Osteoblast (primary cell): ENCODE measurements around the gene CATSPERD. TPM values are rescaled to one million over a fixed set of nuclear protein-coding genes. Genes with fewer than 3 reads are reported as not detected.
A peak's percentile ranks its signal among the peaks of the same experiment; 100 is the strongest.

Experiments
- DNase-seq: peaks from one replicate; pipeline ENCODE4 v3.0.0; 2011; ENCODE audit warnings: low spot score, mixed read lengths; ENCODE audit not compliant: insufficient read length; ENCODE audit errors: missing footprints
- H2AFZ ChIP-seq: 2 replicates; pipeline ENCODE4 v1.6.0; 2011; ENCODE audit warnings: mild to moderate bottlenecking, low read length
- H3K27ac ChIP-seq: 2 replicates; pipeline ENCODE4 v1.5.1; 2011; ENCODE audit warnings: mild to moderate bottlenecking, low read depth, low read length, moderate library complexity
- H3K27me3 ChIP-seq: 2 replicates; pipeline ENCODE4 v1.6.0; 2012; ENCODE audit warnings: mild to moderate bottlenecking, control low read depth, inconsistent platforms, low read length, moderate library complexity; ENCODE audit not compliant: insufficient read depth
- H3K36me3 ChIP-seq: 2 replicates; pipeline ENCODE4 v1.5.1; 2011; ENCODE audit warnings: mild to moderate bottlenecking, low read length, control low read depth, moderate library complexity; ENCODE audit not compliant: insufficient read depth
- H3K4me1 ChIP-seq: 2 replicates; pipeline ENCODE4 v1.5.1; 2011; ENCODE audit warnings: mild to moderate bottlenecking, low read length, control low read depth, moderate library complexity; ENCODE audit not compliant: insufficient read depth
- H3K4me2 ChIP-seq: 2 replicates; pipeline ENCODE4 v1.6.0; 2011; ENCODE audit warnings: mild to moderate bottlenecking, low read length; ENCODE audit not compliant: insufficient read depth
- H3K4me3 ChIP-seq: fragments of 200-600 bp; sonication (generic); 3 replicates; pipeline ENCODE4 v1.5.1; 2012; ENCODE audit warnings: mild to moderate bottlenecking, low read length, inconsistent platforms; ENCODE audit not compliant: insufficient read depth
- H3K79me2 ChIP-seq: 2 replicates; pipeline ENCODE4 v1.6.0; 2012; ENCODE audit warnings: mild to moderate bottlenecking, low read length, control low read depth, inconsistent platforms; ENCODE audit not compliant: insufficient read depth
- H3K9me3 ChIP-seq: 2 replicates; pipeline ENCODE4 v1.5.1; 2011; ENCODE audit warnings: low read depth, low read length, control low read depth
- H4K20me1 ChIP-seq: 2 replicates; pipeline ENCODE4 v1.6.0; 2012; ENCODE audit warnings: mild to moderate bottlenecking, low read length, control low read depth; ENCODE audit not compliant: insufficient read depth
- CTCF ChIP-seq: IDR thresholded peaks from 2 replicates; pipeline ENCODE4 v1.5.1; 2011; ENCODE audit warnings: mild to moderate bottlenecking, low read depth, low read length, moderate library complexity; ENCODE audit errors: extremely low read depth
- total RNA-seq: library from RNA; depleted of rRNA; stranded (reverse); fragments of >200 nt; gene quantifications from 2 replicates; pipeline ENCODE4 v1.2.3, GENCODE V29; 2012

The CATSPERD gene
- total RNA-seq, 1 donor = under 0.01 TPM

- no peaks in the 10 kb centered on the region for H4K20me1 ChIP-seq
- DNase-seq = peak; percentile 49
- no peaks in the 10 kb centered on the region for H3K9me3 ChIP-seq
- H3K4me3 ChIP-seq = no peak overlapping the region
- H3K4me2 ChIP-seq = no peak overlapping the region
- peaks cover 7% of the 10 kb centered on the region for H3K4me1 ChIP-seq
- no peaks in the 10 kb centered on the region for H3K27me3 ChIP-seq
- TF ChIP-seq CTCF = no peak
- H3K36me3 ChIP-seq = peaks cover 3% of the 10 kb centered on the region
- no peak overlapping the region for H3K27ac ChIP-seq
- no peak overlapping the region for H2AFZ ChIP-seq
- peaks cover 7% of the 10 kb centered on the region for H3K79me2 ChIP-seq
Observed at GRCh38 chr19:5674714-5675113, 45.7 kb upstream of the CATSPERD start.

GRCh38 chr19:5676105-5676771 lies 44.2 kb upstream of the CATSPERD start:
- DNase-seq = peak; percentile 52

DNA sequence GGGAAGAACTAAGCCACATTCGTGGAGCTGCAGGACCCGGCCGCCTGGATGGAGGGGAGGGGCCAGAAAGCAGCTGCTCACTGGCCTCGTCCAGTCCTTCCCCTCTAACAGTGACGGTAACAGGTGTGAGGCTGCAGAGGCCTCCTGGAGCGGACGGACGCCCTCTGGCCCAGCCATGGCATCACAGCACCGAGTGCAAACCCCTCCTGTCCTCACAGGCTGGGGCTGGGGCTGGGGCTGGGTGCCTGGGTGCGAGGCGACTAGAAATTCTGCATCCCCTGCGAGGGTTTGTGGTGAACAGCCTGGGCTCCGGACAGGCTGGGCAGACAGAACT lies 43.7 kb upstream of the CATSPERD start:
- no peaks in the 10 kb centered on the region for H3K27me3 ChIP-seq
- peaks cover 12% of the 10 kb centered on the region for H3K79me2 ChIP-seq
- H2AFZ ChIP-seq = no peak overlapping the region
- H3K36me3 ChIP-seq = no peaks in the 10 kb centered on the region
- no peaks in the 10 kb centered on the region for H4K20me1 ChIP-seq
- H3K4me2 ChIP-seq = no peak overlapping the region
- H3K4me3 ChIP-seq = no peak overlapping the region
- no peak for TF ChIP-seq CTCF
- H3K4me1 ChIP-seq = peaks cover 12% of the 10 kb centered on the region
- H3K9me3 ChIP-seq = no peaks in the 10 kb centered on the region
- DNase-seq = no peak
- H3K27ac ChIP-seq = no peak overlapping the region

More at GRCh38 chr19:5676105-5676771, 44.2 kb upstream of the CATSPERD start:
- Histone ChIP-seq H3K79me2 (peaks cover 12% of the 10 kb centered on the region), H3K9me3 (no peaks in the 10 kb centered on the region), H3K27me3 (no peaks in the 10 kb centered on the region), H3K4me2 (no peak overlapping the region), H2AFZ (no peak overlapping the region), H3K36me3 (no peaks in the 10 kb centered on the region), H3K4me3 (no peak overlapping the region), H4K20me1 (no peaks in the 10 kb centered on the region), H3K27ac (no peak overlapping the region), H3K4me1 (peaks cover 10% of the 10 kb centered on the region)
- no peak for TF ChIP-seq CTCF

- Histone ChIP-seq H3K4me3 (no peak overlapping the region), H3K27ac (no peak overlapping the region), H3K27me3 (no peaks in the 10 kb centered on the region), H2AFZ (no peak overlapping the region), H4K20me1 (no peaks in the 10 kb centered on the region), H3K4me2 (no peak overlapping the region), H3K36me3 (no peaks in the 10 kb centered on the region), H3K4me1 (peaks cover 12% of the 10 kb centered on the region), H3K9me3 (no peaks in the 10 kb centered on the region), H3K79me2 (peaks cover 12% of the 10 kb centered on the region)
- DNase-seq = peak; percentile 39
- no peak for TF ChIP-seq CTCF
Observed at GRCh38 chr19:5677136-5677535, 43.3 kb upstream of the CATSPERD start.
